ENCODE measurements around the gene MRTFA. TPM values are rescaled to one million over a fixed set of nuclear protein-coding genes. Genes with fewer than 3 reads are reported as not detected.

MRTFA gene
- total and polyA plus RNA-seq, 9 of the 15 experiments (the other 6 are each of a cell fraction or from before 2014, with no cell fraction given): 0.84 to 21.1 (median 3.7) TPM

DNA sequence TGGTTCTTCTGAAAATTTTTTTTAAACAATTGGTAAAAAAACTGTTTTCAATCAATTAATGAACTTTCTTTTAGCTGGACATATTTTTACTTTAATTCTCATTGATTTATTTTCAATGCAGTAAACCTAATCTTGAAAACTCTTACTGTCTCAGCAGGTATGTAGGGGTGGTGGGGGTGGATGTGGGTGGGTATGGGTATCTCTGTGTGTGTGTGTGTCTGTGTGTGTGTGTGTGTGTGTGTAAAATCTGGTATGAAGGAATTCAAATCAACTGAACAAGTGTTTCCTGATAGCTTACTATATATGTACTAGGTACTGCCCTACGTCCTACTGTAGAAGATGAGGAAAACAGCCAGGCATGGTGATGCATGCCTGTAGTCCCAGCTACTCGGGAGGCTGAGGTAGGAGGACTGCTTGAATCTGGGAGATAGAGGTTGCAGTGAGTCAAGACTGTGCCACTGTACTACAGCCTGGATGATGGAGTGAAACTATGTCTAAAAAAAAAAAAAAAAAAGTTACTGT lies 75.5 kb downstream of the MRTFA start:
- in situ Hi-C loops (cut with MboI): no loop called here
- CTCF ChIA-PET (ENCODE audit: low intra/inter-chr PET ratio): no interaction called here
- DNase-seq (ENCODE audit: extremely low read depth in 1 of 4, low spot score in 3 of 4) (no peak), ATAC-seq (no peak), FAIRE-seq (peak; percentile 37)
- no peak overlapping the region for H3K4me3 ChIP-seq
- TF ChIP-seq EGR1 (conservative IDR thresholded peaks at IDR 0.05) (peak; percentile 33), MEF2A (IDR thresholded peaks at IDR 0.05; ENCODE audit: control insufficient read depth, low read depth, low read length) (no peak), FOS (IDR thresholded peaks at IDR 0.05; ENCODE audit: extremely low read depth, insufficient read length) (no peak), CCAR2 (IDR thresholded peaks at IDR 0.05; ENCODE audit: low read depth, low read length) (no peak), ELF1 (tag; IDR thresholded peaks at IDR 0.05) (no peak)
- peaks cover 7% of the 10 kb centered on the region; the same call in 2 of the 3 replicates for H3K79me2 ChIP-seq (ENCODE audit: control insufficient read depth, insufficient read depth, low read length)
- intact Hi-C loops (cut with micrococcal nuclease): no loop called here
- no peak overlapping the region for H3K9ac ChIP-seq (ENCODE audit: insufficient read depth in 1 of 2, low read depth in 2 of 2, low read length in 2 of 2)
- no peak overlapping the region for H3K27ac ChIP-seq (ENCODE audit: extremely low read depth, low read depth, low read length)
- no peaks in the 10 kb centered on the region for H3K9me1 ChIP-seq (ENCODE audit: control insufficient read depth, insufficient read depth, low read length)
- no peak overlapping the region for H2AFZ ChIP-seq (ENCODE audit: low read depth, low read length)
- no peak overlapping the region for H3K4me2 ChIP-seq (ENCODE audit: insufficient read depth, low read length)
- peaks cover 3 to 7% of the 10 kb centered on the region in 2 experiments; a peak in 4 of 5 replicates for H3K4me1 ChIP-seq (replicated peaks in 1 of 2; ENCODE audit: control insufficient read depth in 2 of 2, insufficient read depth in 2 of 2, low read length in 2 of 2)
- POLR2A ChIA-PET: interaction anchor here (0.6 to 0.7 kb wide), 2 partner anchors 252 to 296 kb away, joined by 3 to 4 read pairs; partner anchors contain the start of gene ST13
- H3K27me3 ChIP-seq (ENCODE audit: control insufficient read depth in 2 of 2, insufficient read depth in 2 of 2, low read length in 2 of 2): no peaks in the 10 kb centered on the region
- WGBS (ENCODE audit: insufficient coverage, low coverage, missing lambda C conversion rate): 75% methylated on average over 2 of the region's 2 CpGs
- BruUV-seq (replicated peaks): no TSS peak
- H3K36me3 ChIP-seq (ENCODE audit: control insufficient read depth, insufficient read depth, low read length): no peaks in the 10 kb centered on the region; the same call in 2 of the 3 replicates
- H3K9me3 ChIP-seq (replicated peaks; ENCODE audit: control insufficient read depth, insufficient read depth, low read depth, low read length): no peaks in the 10 kb centered on the region
- H4K20me1 ChIP-seq (replicated peaks; ENCODE audit: control insufficient read depth, insufficient read depth, low read length): no peaks in the 10 kb centered on the region

DNA sequence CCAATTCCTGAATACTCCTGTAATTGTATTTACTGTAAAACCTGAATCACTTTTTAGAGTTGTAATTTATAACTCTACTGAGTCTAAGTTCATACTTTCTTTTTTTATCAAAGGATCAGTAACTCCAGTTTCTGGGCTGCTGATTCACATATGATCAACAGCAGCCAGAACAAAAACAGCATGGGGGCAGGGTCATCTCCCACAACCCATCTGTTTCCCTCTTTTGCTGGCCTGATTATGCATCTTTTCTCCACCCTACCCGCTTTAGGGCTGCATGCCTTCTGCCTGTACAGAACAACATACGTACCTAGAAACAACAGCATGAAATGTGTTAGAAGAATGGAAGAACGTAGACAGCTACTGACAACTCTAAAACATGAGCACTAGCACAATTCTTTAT lies 76.0 kb downstream of the MRTFA start:
- peak overlapping the region; percentile 6; the same call in 1 of the 2 replicates for H3K4me2 ChIP-seq (ENCODE audit: insufficient read depth, low read length)
- POLR2A ChIA-PET: interaction anchor here (0.7 kb wide), 1 partner anchor 253 kb away, joined by 3 read pairs; no protein-coding TSS in a partner anchor
- H3K4me1 ChIP-seq (replicated peaks in 1 of 2; ENCODE audit: control insufficient read depth in 2 of 2, insufficient read depth in 2 of 2, low read length in 2 of 2): peaks cover 3 to 7% of the 10 kb centered on the region in 2 experiments; a peak in 4 of 5 replicates
- no peak overlapping the region for H2AFZ ChIP-seq (ENCODE audit: low read depth, low read length)
- DNase-seq (ENCODE audit: extremely low read depth in 1 of 4, low spot score in 3 of 4): peak; percentile 59 to 73 (median 68)
- no peaks in the 10 kb centered on the region for H3K27me3 ChIP-seq (ENCODE audit: control insufficient read depth in 2 of 2, insufficient read depth in 2 of 2, low read length in 2 of 2)
- H3K36me3 ChIP-seq (ENCODE audit: control insufficient read depth, insufficient read depth, low read length): no peaks in the 10 kb centered on the region; the same call in 2 of the 3 replicates
- CTCF ChIA-PET (ENCODE audit: low intra/inter-chr PET ratio): no interaction called here
- intact Hi-C loops (cut with micrococcal nuclease): no loop called here
- in situ Hi-C loops (cut with MboI): no loop called here
- no peak overlapping the region for H3K4me3 ChIP-seq
- BruUV-seq (replicated peaks): no TSS peak
- H3K9me1 ChIP-seq (ENCODE audit: control insufficient read depth, insufficient read depth, low read length): no peaks in the 10 kb centered on the region
- no peaks in the 10 kb centered on the region for H4K20me1 ChIP-seq (replicated peaks; ENCODE audit: control insufficient read depth, insufficient read depth, low read length)
- no peaks in the 10 kb centered on the region for H3K9me3 ChIP-seq (replicated peaks; ENCODE audit: control insufficient read depth, insufficient read depth, low read depth, low read length)
- no peak overlapping the region for H3K9ac ChIP-seq (ENCODE audit: insufficient read depth in 1 of 2, low read depth in 2 of 2, low read length in 2 of 2)
- peak; percentile 88 for FAIRE-seq
- no peak overlapping the region; the same call in 2 of the 3 replicates for H3K27ac ChIP-seq (ENCODE audit: extremely low read depth, low read depth, low read length)
- peaks cover 8% of the 10 kb centered on the region; the same call in 2 of the 3 replicates for H3K79me2 ChIP-seq (ENCODE audit: control insufficient read depth, insufficient read depth, low read length)
- ATAC-seq: peak; percentile 79
- 15% methylated on average over 3 of the region's 3 CpGs for WGBS (ENCODE audit: insufficient coverage, low coverage, missing lambda C conversion rate)
- TF ChIP-seq EP300 (IDR thresholded peaks at IDR 0.05; ENCODE audit: low read length) (peak; percentile 43; the same call in 1 of the 2 replicates), ZNF316 (IDR thresholded peaks at IDR 0.05) (peak; percentile 66), ZFP36 (IDR thresholded peaks at IDR 0.05; ENCODE audit: low read depth, low read length, partially characterized antibody) (peak; percentile 82), TRIM28 (IDR thresholded peaks at IDR 0.05) (peak; percentile 70), SMARCE1 (IDR thresholded peaks at IDR 0.05) (peak; percentile 49; the same call in 1 of the 2 replicates), CBFA2T3 (IDR thresholded peaks at IDR 0.05) (peak; percentile 81), DPF2 (IDR thresholded peaks at IDR 0.05) (peak; percentile 77), EP400 (IDR thresholded peaks at IDR 0.05) (no peak), TEAD4 (IDR thresholded peaks at IDR 0.05; ENCODE audit: low read length) (0 out of 2 replicates have a peak, but pooled peaks have one; percentile 31), TEAD4 (CRISPR knock-in tag; IDR thresholded peaks at IDR 0.05; ENCODE audit: borderline replicate concordance) (no peak), JUND (IDR thresholded peaks at IDR 0.05; ENCODE audit: borderline replicate concordance, low read depth, low read length) (peak; percentile 36; the same call in 1 of the 2 replicates), JUND (tag; IDR thresholded peaks at IDR 0.05; ENCODE audit: borderline replicate concordance, low read depth, low read length) (no peak), SMARCA4 (IDR thresholded peaks at IDR 0.05) (peak; percentile 54; the same call in 1 of the 2 replicates), RB1 (IDR thresholded peaks at IDR 0.05; ENCODE audit: low read depth) (no peak), TBP (optimal IDR thresholded peaks at IDR 0.05; ENCODE audit: low read depth, low read length) (peak; percentile 15), CREM (IDR thresholded peaks at IDR 0.05; ENCODE audit: low read depth) (0 out of 2 replicates have a peak, but pooled peaks have one; percentile 22), TAL1 (IDR thresholded peaks at IDR 0.05) (peak; percentile 46; the same call in 1 of the 2 replicates)
